Renal pelvis (tissue), 4 donors: ENCODE data around the gene SLC25A12. TPM values are rescaled to one million over a fixed set of nuclear protein-coding genes. Genes with fewer than 3 reads are reported as not detected.

ENCODE experiments used
- DNase-seq: peaks from one replicate; pipeline ENCODE4 v3.0.0-alpha.2; 2013
- polyA plus RNA-seq, 3 donors: library from polyadenylated mRNA; unstranded; fragments of 120-200 nt; gene quantifications; one replicate each; pipeline ENCODE4 v1.2.1, GENCODE V29; 2013; ENCODE audit not compliant: insufficient read length in 3 of 3

The SLC25A12 gene
- polyA plus RNA-seq, 3 donors = 23.4 to 35.9 (median 29.8) TPM

GRCh38 chr2:171894612-171894947 lies 536 bp upstream of the SLC25A12 start:
- DNase-seq = no peak

GRCh38 chr2:171893196-171893823 lies 734 bp downstream of the SLC25A12 start:
- DNase-seq = peak; percentile 0

GRCh38 chr2:171889808-171890207 lies 4.2 kb downstream of the SLC25A12 start:
- DNase-seq = no peak

GRCh38 chr2:171889333-171889732 lies 4.7 kb downstream of the SLC25A12 start:
- no peak for DNase-seq

- no peak for DNase-seq
Measured at GRCh38 chr2:171883275-171883893, 10.7 kb downstream of the SLC25A12 start.

GRCh38 chr2:171882089-171882769 lies 11.8 kb downstream of the SLC25A12 start:
- no peak for DNase-seq

GRCh38 chr2:171880774-171881173 lies 13.3 kb downstream of the SLC25A12 start:
- no peak for DNase-seq

- no peak for DNase-seq
Measured at GRCh38 chr2:171879865-171880264, 14.2 kb downstream of the SLC25A12 start.

GRCh38 chr2:171878481-171878993 lies 15.5 kb downstream of the SLC25A12 start:
- peak; percentile 0 for DNase-seq

- DNase-seq = no peak
Measured at GRCh38 chr2:171874963-171875362, 19.1 kb downstream of the SLC25A12 start.

GRCh38 chr2:171874517-171874916 lies 19.5 kb downstream of the SLC25A12 start:
- no peak for DNase-seq

GRCh38 chr2:171864357-171864985 lies 29.6 kb downstream of the SLC25A12 start:
- DNase-seq = no peak

GRCh38 chr2:171862501-171862900 lies 31.5 kb downstream of the SLC25A12 start:
- DNase-seq = no peak

- DNase-seq = peak; percentile 48
Measured at GRCh38 chr2:171858397-171858958, 35.6 kb downstream of the SLC25A12 start.

- DNase-seq = no peak
Measured at GRCh38 chr2:171855401-171855800, 38.6 kb downstream of the SLC25A12 start.

GRCh38 chr2:171852366-171852888 lies 41.6 kb downstream of the SLC25A12 start:
- no peak for DNase-seq

GRCh38 chr2:171847627-171848026 lies 46.4 kb downstream of the SLC25A12 start:
- DNase-seq = no peak

- no peak for DNase-seq
Measured at GRCh38 chr2:171846894-171847293, 47.1 kb downstream of the SLC25A12 start.

- no peak for DNase-seq
Measured at GRCh38 chr2:171841996-171842395, 52.0 kb downstream of the SLC25A12 start.

GRCh38 chr2:171837736-171838135 lies 56.3 kb downstream of the SLC25A12 start:
- no peak for DNase-seq

GRCh38 chr2:171836146-171836910 lies 57.7 kb downstream of the SLC25A12 start:
- no peak for DNase-seq
